Uterus (tissue), 2 donors: ENCODE results near the gene CILP.

Experiments
- CTCF ChIP-seq, 4 experiments: fragments of 200-600 bp in 2 of 4; fragments of 450-650 bp in 2 of 4; sonication (generic) in 2 of 4; IDR thresholded peaks; one replicate each; pipeline ENCODE4 v1.5.1; 2016 to 2019; ENCODE audit warnings: antibody characterized with exemption in 4 of 4, mild to moderate bottlenecking in 2 of 4, moderate library complexity in 1 of 4
- POLR2A ChIP-seq, 2 donors: fragments of 450-650 bp; IDR thresholded peaks; one replicate each; pipeline ENCODE4 v1.6.1; 2016; ENCODE audit warnings: antibody characterized with exemption in 2 of 2, mild to moderate bottlenecking in 1 of 2, moderate library complexity in 1 of 2

- TF ChIP-seq POLR2A (IDR thresholded peaks at IDR 0.05) (no peak), CTCF (IDR thresholded peaks at IDR 0.05) (no peak)
Observed at GRCh38 chr15:65249641-65250040, 38.4 kb upstream of the CILP start.
